ENCODE data around the gene BCAS3.
"Not testable (repeated sequence)": the region's sequence is repeated elsewhere in the genome, so short reads cannot be mapped to it uniquely, and the experiment has no call there.

The BCAS3 gene

DNA sequence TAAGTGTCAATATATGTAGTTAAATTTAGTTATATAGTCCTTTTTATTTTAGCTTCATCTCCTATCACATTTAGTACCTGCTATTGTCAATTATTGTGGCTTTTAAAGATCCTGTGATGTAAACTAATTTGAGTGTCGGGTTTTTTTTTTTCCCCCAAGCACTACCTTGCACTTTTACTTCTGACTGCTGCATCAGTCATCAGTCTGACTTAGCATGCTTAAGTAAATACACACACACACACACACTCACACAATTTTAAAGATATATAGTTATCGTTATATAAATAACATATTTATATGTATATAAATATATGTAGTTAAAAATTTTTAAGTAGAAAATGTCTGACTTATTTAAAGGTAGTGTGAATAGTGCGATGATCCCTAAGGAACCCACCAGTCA lies 127.2 kb downstream of the BCAS3 start:
- FAIRE-seq (no peak), DNase-seq (ENCODE audit: insufficient read length) (no peak)
- TF ChIP-seq POLR2A (IDR thresholded peaks at IDR 0.05; ENCODE audit: low read depth, low read length) (no peak), POLR2AphosphoS5 (IDR thresholded peaks at IDR 0.05; ENCODE audit: low read depth, low read length) (no peak), TAF1 (IDR thresholded peaks at IDR 0.05; ENCODE audit: borderline replicate concordance, low read depth, low read length) (no peak)

DNA sequence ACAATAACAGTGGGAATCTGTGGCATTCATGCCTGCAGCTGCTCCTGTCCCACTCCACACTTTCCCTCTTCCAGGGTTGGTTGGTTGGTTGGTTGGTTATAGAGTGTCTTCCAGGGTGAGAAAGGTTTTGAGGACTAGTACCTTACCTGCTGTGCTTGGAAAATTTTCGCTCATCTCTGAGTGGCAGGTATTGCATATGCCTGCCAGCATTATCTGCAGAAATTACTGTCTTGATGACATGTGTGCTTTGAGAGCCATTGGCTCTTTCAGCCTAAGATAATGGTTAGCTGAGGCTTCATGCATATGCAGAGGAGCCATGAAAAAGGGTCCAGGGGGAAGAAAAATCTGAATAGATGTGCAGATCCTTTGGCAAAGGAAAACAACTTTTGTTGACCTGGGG lies 131.8 kb downstream of the BCAS3 start:
- no peak for DNase-seq (ENCODE audit: insufficient read length)
- no peak for TF ChIP-seq POLR2A (IDR thresholded peaks at IDR 0.05; ENCODE audit: low read depth, low read length)
- no peak for TF ChIP-seq POLR2AphosphoS5 (IDR thresholded peaks at IDR 0.05; ENCODE audit: low read depth, low read length)
- no peak for TF ChIP-seq TAF1 (IDR thresholded peaks at IDR 0.05; ENCODE audit: borderline replicate concordance, low read depth, low read length)
- no peak for FAIRE-seq

DNA sequence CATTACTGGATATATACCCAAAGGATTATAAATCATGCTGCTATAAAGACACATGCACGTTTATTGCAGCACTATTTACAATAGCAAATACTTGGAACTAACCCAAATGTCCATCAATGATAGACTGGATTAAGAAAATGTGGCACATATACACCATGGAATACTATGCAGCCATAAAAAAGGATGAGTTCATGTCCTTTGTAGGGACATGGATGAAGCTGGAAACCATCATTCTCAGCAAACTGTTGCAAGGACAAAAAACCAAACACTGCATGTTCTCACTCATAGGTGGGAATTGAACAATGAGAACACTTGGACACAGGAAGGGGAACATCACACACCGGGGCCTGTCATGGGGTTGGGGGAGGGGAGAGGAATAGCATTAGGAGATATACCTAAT lies 137.3 kb downstream of the BCAS3 start:
- DNase-seq (ENCODE audit: insufficient read length); FAIRE-seq: not testable (repeated sequence)

DNA sequence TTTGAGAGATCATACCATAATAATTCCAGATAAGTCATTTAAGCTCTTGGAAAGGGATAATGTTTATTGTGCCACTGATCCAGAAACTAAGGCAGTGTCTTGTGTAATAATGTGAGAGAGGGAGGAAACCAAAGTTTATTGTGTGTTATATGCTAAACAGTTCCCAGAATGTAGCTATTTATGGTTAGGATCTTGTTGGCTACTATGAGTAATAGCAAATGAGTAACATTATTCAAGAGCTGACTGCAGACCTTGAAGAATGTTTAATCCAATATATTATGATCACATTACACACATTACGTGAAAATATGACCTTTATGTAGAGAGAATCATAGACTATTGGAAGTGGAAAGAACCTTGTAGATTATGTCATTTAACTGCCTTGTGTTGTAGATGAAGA lies 139.5 kb downstream of the BCAS3 start:
- no peak for FAIRE-seq

DNA sequence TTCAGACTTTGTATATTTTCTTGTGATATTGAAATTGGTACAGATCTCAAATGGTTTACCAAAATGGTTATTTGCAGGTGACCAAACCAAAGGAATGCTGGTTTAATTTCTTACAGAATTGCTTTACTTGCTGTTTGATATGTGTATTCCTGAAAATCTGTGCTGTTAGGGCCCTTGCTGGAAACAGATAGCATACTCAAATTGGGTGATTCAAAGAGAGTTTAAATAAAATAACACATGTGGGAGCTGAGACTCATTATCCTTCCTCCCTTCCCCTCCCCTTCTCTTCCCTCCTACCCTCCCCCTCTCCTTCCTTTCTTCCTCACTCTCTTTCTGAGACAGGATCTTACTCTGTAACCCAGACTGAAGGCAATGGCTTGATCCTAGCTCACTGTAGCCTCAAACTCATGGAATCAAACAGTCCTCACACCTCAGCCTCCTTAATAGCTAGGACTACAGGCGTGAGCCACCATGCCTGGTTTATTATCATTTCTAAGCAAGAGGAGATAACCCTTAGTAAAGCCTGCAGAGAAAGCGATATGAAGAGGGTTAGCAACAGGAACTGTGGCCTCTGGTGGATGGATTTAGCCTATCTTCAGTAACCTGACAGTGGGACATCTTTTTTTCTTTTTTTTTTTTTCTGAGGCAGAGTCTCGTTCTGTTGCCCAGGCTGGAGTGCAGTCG lies 141.9 kb downstream of the BCAS3 start:
- no peak for DNase-seq (ENCODE audit: insufficient read length)
- TF ChIP-seq POLR2A (IDR thresholded peaks at IDR 0.05; ENCODE audit: low read depth, low read length) (no peak), TAF1 (IDR thresholded peaks at IDR 0.05; ENCODE audit: borderline replicate concordance, low read depth, low read length) (no peak), POLR2AphosphoS5 (IDR thresholded peaks at IDR 0.05; ENCODE audit: low read depth, low read length) (no peak)
- FAIRE-seq, result no peak

More for the DNA sequence above, 139.5 kb downstream of the BCAS3 start:
- TF ChIP-seq TAF1 (IDR thresholded peaks at IDR 0.05; ENCODE audit: borderline replicate concordance, low read depth, low read length) (no peak), POLR2A (IDR thresholded peaks at IDR 0.05; ENCODE audit: low read depth, low read length) (no peak), POLR2AphosphoS5 (IDR thresholded peaks at IDR 0.05; ENCODE audit: low read depth, low read length) (no peak)
- DNase-seq (ENCODE audit: insufficient read length), result no peak

DNA sequence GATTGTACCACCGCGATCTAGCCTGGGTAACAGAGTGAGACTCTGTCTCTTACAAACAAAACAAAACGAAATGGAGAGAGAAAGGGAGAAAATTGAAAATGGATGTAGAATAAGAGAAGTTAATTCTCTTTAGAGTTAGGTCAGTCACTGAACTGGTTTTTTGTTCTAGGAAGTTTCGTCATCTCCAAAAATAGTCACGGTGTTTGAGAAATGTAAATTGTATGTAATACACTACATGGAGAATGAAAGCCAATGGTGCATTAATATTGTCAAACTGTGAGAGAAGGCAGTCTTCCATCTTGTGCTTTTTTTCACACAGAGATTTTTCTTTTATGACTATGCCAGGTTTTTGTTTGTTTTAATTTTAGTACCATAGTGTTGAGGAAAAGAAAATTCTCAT lies 145.9 kb downstream of the BCAS3 start:
- DNase-seq (ENCODE audit: insufficient read length) (no peak), FAIRE-seq (no peak)
- TF ChIP-seq POLR2A (IDR thresholded peaks at IDR 0.05; ENCODE audit: low read depth, low read length) (no peak), POLR2AphosphoS5 (IDR thresholded peaks at IDR 0.05; ENCODE audit: low read depth, low read length) (no peak), TAF1 (IDR thresholded peaks at IDR 0.05; ENCODE audit: borderline replicate concordance, low read depth, low read length) (no peak)

DNA sequence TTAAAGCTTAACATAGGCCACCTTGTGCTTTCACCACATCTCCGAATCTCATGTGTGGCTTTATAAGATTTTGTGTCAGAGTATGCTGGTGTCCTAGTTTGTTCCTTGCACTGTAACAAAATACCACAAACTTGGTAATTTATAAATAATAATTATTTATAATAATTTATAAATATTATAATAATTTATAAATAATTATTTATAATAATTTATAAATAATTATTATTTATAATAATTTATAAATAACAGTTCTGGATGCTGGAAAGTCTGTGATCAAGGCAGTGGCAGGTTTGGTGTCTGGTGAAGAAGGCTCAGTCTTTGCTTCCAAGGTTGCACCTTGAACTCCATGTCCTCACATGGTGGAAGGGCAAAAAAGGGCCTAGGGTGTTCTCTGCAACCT lies 147.7 kb downstream of the BCAS3 start:
- DNase-seq (ENCODE audit: insufficient read length) (no peak), FAIRE-seq (no peak)
- TF ChIP-seq POLR2A (IDR thresholded peaks at IDR 0.05; ENCODE audit: low read depth, low read length), result no peak
- TF ChIP-seq POLR2AphosphoS5 (IDR thresholded peaks at IDR 0.05; ENCODE audit: low read depth, low read length), result no peak
- no peak for TF ChIP-seq TAF1 (IDR thresholded peaks at IDR 0.05; ENCODE audit: borderline replicate concordance, low read depth, low read length)

DNA sequence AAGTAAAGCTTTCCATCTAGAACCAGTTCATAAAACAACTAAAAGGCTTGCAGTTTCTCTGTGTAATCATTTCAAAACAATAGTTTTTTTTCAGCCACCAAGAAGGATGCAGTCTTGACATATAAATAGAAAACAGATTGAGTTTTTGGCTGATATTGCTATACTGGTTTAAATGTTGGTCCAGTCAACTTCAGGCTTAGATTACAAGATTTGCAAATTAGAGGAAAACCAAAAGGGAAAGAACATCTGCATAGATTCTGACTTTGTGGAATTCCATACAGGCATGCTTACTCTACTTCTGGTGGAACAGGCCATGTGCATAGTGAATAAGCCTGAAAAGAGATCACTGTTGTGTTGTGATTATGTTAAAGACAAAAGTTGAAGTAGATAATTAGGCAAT lies 150.3 kb downstream of the BCAS3 start:
- TF ChIP-seq POLR2AphosphoS5 (IDR thresholded peaks at IDR 0.05; ENCODE audit: low read depth, low read length), result no peak
- TF ChIP-seq TAF1 (IDR thresholded peaks at IDR 0.05; ENCODE audit: borderline replicate concordance, low read depth, low read length), result no peak
- TF ChIP-seq POLR2A (IDR thresholded peaks at IDR 0.05; ENCODE audit: low read depth, low read length), result no peak
- DNase-seq (ENCODE audit: insufficient read length) (no peak), FAIRE-seq (no peak)

DNA sequence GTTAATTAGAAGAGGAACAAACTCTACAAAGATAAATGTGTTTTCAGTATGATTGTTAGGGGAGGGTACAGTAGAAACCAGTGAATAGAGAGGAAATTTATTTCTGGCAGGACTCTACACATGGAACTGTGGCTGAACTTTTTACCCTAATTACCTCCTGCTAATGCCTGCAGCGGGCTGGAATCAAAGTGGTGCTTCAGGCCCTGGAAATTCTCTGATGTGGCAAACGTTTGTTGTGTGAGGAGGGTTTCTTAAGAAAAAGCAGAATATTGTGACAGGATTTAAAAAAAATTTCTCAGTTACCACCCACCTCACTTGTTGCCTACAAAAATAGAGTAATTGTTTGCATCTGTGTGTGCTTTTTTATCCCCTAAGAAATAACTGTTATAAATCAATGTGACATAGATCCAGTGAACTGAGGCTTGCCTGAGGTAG lies 154.5 kb downstream of the BCAS3 start:
- DNase-seq (ENCODE audit: insufficient read length) (no peak), FAIRE-seq (no peak)
- TF ChIP-seq POLR2A (IDR thresholded peaks at IDR 0.05; ENCODE audit: low read depth, low read length), result no peak
- no peak for TF ChIP-seq TAF1 (IDR thresholded peaks at IDR 0.05; ENCODE audit: borderline replicate concordance, low read depth, low read length)

DNA sequence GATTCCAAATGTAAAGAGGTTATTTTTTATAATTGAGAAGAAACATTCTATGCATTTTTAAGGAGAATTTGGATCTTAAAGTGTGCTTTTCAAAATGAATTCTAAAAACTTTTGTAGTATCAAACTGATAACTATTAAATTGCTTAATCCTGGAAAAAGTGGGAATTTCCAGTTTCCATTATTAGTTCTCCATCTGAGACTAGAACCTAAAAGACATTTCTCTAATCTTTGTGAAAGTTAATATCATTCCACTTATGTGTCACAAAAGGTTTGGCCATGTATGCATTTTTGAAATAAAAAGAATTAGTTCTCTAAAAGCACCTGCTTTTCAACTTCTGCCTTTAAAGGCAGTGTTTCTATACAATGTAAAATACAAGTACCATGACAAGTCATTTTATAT lies 155.0 kb downstream of the BCAS3 start:
- no peak for FAIRE-seq
- TF ChIP-seq TAF1 (IDR thresholded peaks at IDR 0.05; ENCODE audit: borderline replicate concordance, low read depth, low read length), result no peak
- no peak for TF ChIP-seq POLR2AphosphoS5 (IDR thresholded peaks at IDR 0.05; ENCODE audit: low read depth, low read length)
- no peak for TF ChIP-seq POLR2A (IDR thresholded peaks at IDR 0.05; ENCODE audit: low read depth, low read length)
- no peak for DNase-seq (ENCODE audit: insufficient read length)

DNA sequence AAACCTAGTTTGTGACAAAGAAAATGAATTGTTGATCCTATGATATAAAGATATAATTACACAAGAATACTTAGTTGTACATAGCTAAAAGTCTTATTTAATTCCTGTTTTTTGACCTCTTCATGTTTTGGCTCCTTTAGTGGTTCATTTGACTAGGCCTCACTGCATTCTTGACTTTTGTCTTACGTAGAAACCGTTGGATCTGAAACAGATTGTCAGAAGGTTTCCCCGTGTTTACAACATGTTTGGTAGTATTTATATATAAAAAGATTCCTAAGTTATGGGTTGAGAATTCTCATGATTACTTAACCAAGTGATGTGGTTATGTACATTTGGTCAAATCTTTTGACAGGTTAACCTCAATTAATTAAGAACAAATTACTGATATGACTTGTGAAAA lies 162.8 kb downstream of the BCAS3 start:
- no peak for FAIRE-seq
- DNase-seq (ENCODE audit: insufficient read length), result no peak
- TF ChIP-seq POLR2AphosphoS5 (IDR thresholded peaks at IDR 0.05; ENCODE audit: low read depth, low read length) (no peak), POLR2A (IDR thresholded peaks at IDR 0.05; ENCODE audit: low read depth, low read length) (no peak), TAF1 (IDR thresholded peaks at IDR 0.05; ENCODE audit: borderline replicate concordance, low read depth, low read length) (no peak)

DNA sequence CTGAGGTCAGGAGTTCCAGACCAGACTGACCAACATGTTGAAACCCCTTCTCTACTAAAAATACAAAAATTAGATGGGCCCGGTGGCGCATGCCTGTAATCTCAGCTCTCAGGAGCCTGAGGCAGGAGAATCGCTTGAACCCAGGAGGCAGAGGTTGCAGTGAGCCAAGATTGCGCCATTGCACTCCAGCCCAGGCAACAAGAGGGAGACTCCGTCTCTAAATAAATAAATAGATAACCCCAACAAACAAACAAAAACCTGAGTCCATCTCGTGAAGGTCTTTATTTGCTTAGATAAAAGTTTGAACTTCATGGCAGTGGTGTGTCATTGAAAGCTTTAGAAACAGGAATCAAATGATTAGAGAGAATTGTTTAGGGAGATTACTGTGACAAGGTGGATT lies 167.4 kb downstream of the BCAS3 start:
- FAIRE-seq (no peak), DNase-seq (ENCODE audit: insufficient read length) (no peak)
- TF ChIP-seq TAF1 (IDR thresholded peaks at IDR 0.05; ENCODE audit: borderline replicate concordance, low read depth, low read length), result no peak
- TF ChIP-seq POLR2A (IDR thresholded peaks at IDR 0.05; ENCODE audit: low read depth, low read length), result no peak
- TF ChIP-seq POLR2AphosphoS5 (IDR thresholded peaks at IDR 0.05; ENCODE audit: low read depth, low read length), result no peak

DNA sequence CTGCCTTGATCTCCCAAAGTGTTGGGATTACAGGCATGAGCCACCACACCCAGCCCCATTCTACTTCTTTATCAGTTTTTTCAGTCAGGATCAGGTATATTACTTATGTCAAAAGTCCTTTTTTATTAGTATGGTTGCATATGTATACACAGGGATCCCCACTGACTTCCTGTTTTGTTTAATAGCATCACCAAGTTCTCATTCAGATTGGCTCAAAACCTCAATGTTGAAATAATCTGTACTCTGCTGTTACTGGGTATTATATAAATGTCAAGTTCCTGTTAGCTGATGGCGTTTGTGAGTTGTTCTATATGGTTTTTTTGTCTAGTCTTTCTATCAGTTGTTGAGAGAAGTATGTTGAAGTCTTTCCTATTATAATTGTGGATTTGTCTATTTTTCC lies 168.5 kb downstream of the BCAS3 start:
- DNase-seq (ENCODE audit: insufficient read length) (no peak), FAIRE-seq (no peak)
- no peak for TF ChIP-seq TAF1 (IDR thresholded peaks at IDR 0.05; ENCODE audit: borderline replicate concordance, low read depth, low read length)
